HUDEP-2 (cell line): ENCODE measurements around the gene ULK1.

Experiments used
- DNase-seq, 76 experiments: peaks; one replicate each; lab custom pipeline; 2025; ENCODE audit not compliant: unreplicated experiment in 76 of 76; lab: John Stamatoyannopoulos, UW

Gene ULK1

GRCh38 chr12:131907379-131908091, 13.1 kb downstream of the ULK1 start:
- no peak for DNase-seq

- DNase-seq: no peak
Observed at GRCh38 chr12:131908092-131909080, 14.0 kb downstream of the ULK1 start.

- DNase-seq: no peak
Observed at GRCh38 chr12:131909081-131909751, 14.8 kb downstream of the ULK1 start.

GRCh38 chr12:131909752-131910219, 15.4 kb downstream of the ULK1 start:
- DNase-seq: no peak

GRCh38 chr12:131910302-131911027, 16.0 kb downstream of the ULK1 start:
- DNase-seq: no peak

GRCh38 chr12:131911028-131911650, 16.7 kb downstream of the ULK1 start:
- no peak for DNase-seq

- DNase-seq: no peak
Observed at GRCh38 chr12:131911851-131912477, 17.5 kb downstream of the ULK1 start.

- DNase-seq: peak in 75 of 76 experiments; percentile 12 to 98 (median 90)
Observed at GRCh38 chr12:131912518-131913274, 18.3 kb downstream of the ULK1 start.

- no peak for DNase-seq
Observed at GRCh38 chr12:131913666-131914065, 19.2 kb downstream of the ULK1 start.

GRCh38 chr12:131914179-131914702, 19.8 kb downstream of the ULK1 start:
- DNase-seq: no peak

- no peak for DNase-seq
Observed at GRCh38 chr12:131915000-131915689, 20.7 kb downstream of the ULK1 start.

GRCh38 chr12:131915823-131916222, 21.4 kb downstream of the ULK1 start:
- DNase-seq: no peak

GRCh38 chr12:131916306-131917138, 22.1 kb downstream of the ULK1 start:
- no peak for DNase-seq

GRCh38 chr12:131917139-131917710, 22.8 kb downstream of the ULK1 start:
- DNase-seq: no peak

GRCh38 chr12:131917711-131918306, 23.4 kb downstream of the ULK1 start:
- no peak for DNase-seq

- no peak for DNase-seq
Observed at GRCh38 chr12:131918311-131919050, 24.1 kb downstream of the ULK1 start.
